Choroid plexus epithelial cell (primary cell): ENCODE measurements around the gene VIPR2.

Experiments
- DNase-seq: peaks from one replicate; pipeline ENCODE4 v3.0.0-alpha.2; 2010; ENCODE audit warnings: low read depth
- H3K4me3 ChIP-seq: 2 replicates; pipeline ENCODE4 v1.5.1; 2011; ENCODE audit warnings: low read depth, mild to moderate bottlenecking, control low read depth, low read length, moderate library complexity
- TF ChIP-seq, protein P1 (sequence below): conservative IDR thresholded peaks from 2 replicates; pipeline ENCODE4 v1.5.1; 2011; ENCODE audit warnings: low read depth, mild to moderate bottlenecking, control low read depth, inconsistent platforms, low read length, moderate library complexity

The VIPR2 gene

GRCh38 chr7:159076333-159076732, 68.3 kb downstream of the VIPR2 start:
- TF ChIP-seq, protein P1, sequence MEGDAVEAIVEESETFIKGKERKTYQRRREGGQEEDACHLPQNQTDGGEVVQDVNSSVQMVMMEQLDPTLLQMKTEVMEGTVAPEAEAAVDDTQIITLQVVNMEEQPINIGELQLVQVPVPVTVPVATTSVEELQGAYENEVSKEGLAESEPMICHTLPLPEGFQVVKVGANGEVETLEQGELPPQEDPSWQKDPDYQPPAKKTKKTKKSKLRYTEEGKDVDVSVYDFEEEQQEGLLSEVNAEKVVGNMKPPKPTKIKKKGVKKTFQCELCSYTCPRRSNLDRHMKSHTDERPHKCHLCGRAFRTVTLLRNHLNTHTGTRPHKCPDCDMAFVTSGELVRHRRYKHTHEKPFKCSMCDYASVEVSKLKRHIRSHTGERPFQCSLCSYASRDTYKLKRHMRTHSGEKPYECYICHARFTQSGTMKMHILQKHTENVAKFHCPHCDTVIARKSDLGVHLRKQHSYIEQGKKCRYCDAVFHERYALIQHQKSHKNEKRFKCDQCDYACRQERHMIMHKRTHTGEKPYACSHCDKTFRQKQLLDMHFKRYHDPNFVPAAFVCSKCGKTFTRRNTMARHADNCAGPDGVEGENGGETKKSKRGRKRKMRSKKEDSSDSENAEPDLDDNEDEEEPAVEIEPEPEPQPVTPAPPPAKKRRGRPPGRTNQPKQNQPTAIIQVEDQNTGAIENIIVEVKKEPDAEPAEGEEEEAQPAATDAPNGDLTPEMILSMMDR: no peak
- H3K4me3 ChIP-seq: no peak overlapping the region
- DNase-seq: no peak

DNA sequence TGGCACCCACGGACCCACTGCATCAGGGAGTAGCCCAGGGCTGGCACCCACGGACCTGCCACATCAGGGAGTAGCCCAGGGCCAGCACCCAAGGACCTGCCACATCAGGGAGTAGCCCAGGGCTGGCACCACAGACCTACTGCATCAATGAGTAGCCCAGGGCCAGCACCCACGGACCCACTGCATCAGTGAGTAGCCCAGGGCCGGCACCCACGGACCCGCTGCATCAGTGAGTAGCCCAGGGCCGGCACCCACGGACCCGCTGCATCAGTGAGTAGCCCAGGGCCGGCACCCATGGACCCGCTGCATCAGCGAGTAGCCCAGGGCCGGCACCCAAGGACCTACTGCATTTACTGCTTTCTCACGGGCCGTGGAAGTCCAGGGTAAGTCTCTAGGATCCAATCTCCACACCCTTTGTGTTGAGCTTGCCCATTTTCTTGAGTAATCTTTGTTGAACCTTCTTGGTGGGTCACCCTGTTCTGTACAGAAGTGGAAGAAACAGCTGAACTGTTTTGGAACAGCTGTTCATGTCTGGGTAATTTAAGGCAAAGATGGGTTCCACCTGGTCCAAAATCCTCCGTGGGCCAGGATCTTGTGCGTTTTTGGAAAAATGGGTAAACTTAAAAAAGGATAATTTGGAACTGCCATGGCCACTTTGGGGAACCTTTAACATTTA, 69.0 kb downstream of the VIPR2 start:
- H3K4me3 ChIP-seq: no peak overlapping the region
- DNase-seq: no peak
- TF ChIP-seq, protein P1: no peak

- no peak overlapping the region for H3K4me3 ChIP-seq
- DNase-seq: no peak
- TF ChIP-seq, protein P1: no peak
These were observed 73.4 kb downstream of the VIPR2 start for GRCh38 chr7:159071260-159071659.

DNA sequence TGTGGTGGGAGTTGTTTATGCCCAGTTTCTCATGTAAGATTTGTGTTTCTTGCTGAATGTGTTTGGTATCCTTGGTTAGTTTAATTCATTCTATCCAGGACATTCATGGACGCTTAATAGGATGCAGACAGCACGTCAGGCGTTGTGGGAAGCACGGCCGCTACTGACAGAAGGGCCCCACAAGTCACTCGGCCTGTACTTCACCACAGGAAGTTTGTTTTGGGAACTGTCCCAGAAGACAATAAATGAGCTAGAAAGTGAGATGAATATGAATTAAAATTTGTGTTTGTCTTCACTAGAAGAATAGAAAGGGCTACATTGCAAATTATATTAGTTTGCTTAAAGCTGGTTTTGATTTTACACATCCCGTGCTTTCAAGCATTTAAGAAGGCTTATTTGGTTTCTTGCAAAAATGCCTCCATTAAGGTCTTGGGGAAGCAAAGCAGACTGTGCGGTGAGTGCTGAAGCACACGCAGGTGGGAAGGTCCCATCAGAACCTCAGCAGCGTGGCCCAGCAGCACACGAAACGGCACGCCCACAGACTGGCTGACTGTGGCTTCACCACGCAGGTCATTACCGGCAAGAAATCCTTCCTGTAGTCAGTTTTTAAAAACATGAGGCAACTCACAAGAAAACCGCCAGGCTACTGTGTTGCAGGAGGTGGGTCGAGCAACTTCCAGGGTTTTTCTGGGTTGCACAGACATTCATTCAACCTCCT, 74.1 kb downstream of the VIPR2 start:
- TF ChIP-seq, protein P1: no peak
- DNase-seq: peak; percentile 51
- H3K4me3 ChIP-seq: no peak overlapping the region

GRCh38 chr7:159068893-159069448, 75.7 kb downstream of the VIPR2 start:
- TF ChIP-seq, protein P1: no peak
- DNase-seq: no peak
- no peak overlapping the region for H3K4me3 ChIP-seq

- H3K4me3 ChIP-seq: no peak overlapping the region
- TF ChIP-seq, protein P1: no peak
- DNase-seq: peak; percentile 26
These were observed 76.2 kb downstream of the VIPR2 start for GRCh38 chr7:159068488-159068811.
